ENCODE measurements around the gene PAWR.

PAWR gene

DNA sequence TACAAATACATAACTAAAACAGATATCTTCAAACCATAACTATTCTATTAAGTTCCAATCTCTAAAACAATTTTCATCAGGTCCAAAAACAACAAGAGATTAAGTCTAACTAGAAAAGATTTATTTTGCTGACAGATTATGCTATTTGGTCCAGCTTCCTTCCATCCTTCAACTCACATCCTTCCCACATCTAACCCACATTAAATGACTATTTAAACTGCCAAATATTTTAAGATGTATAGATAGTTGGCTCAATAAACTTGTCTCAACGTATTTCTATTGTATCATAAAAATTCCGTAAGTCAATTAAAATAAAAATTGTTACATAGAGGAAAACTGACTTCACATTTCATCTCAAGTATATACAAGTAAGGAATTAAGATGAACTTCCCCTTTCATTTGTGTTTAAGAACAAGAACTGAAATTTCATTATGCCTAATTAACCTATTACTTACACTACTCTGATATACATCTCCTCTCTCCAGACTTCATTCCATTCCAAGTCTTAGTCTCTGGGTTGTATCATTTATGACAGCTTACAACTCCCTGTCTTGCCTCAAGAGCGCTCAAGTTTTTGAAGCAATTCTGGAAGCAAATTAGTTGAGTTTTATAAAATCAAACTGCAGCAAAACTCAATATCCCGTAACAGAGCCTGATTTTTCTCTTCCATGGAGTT, 25.4 kb downstream of the PAWR start:
- TF ChIP-seq CTCF (IDR thresholded peaks at IDR 0.05; ENCODE audit: extremely low read depth, insufficient read depth, missing control alignments), result no peak
- no peak for DNase-seq (ENCODE audit: low spot score)
- in situ Hi-C loops (cut with MboI; ENCODE audit: low pct_unique_long_range_greater_than_20kb, low sequenced_read_pairs, unreplicated experiment), result no loop called here

GRCh38 chr12:79664518-79664917, 26.2 kb downstream of the PAWR start:
- in situ Hi-C loops (cut with MboI; ENCODE audit: low pct_unique_long_range_greater_than_20kb, low sequenced_read_pairs, unreplicated experiment), result no loop called here
- no peak for TF ChIP-seq CTCF (IDR thresholded peaks at IDR 0.05; ENCODE audit: extremely low read depth, insufficient read depth, missing control alignments)
- DNase-seq (ENCODE audit: low spot score), result no peak

GRCh38 chr12:79662046-79662811, 28.5 kb downstream of the PAWR start:
- in situ Hi-C loops (cut with MboI; ENCODE audit: low pct_unique_long_range_greater_than_20kb, low sequenced_read_pairs, unreplicated experiment), result no loop called here

GRCh38 chr12:79661629-79662028, 29.1 kb downstream of the PAWR start:
- DNase-seq (ENCODE audit: low spot score), result no peak
- TF ChIP-seq CTCF (IDR thresholded peaks at IDR 0.05; ENCODE audit: extremely low read depth, insufficient read depth, missing control alignments), result no peak
- in situ Hi-C loops (cut with MboI; ENCODE audit: low pct_unique_long_range_greater_than_20kb, low sequenced_read_pairs, unreplicated experiment), result no loop called here

More at GRCh38 chr12:79662046-79662811, 28.5 kb downstream of the PAWR start:
- TF ChIP-seq CTCF (IDR thresholded peaks at IDR 0.05; ENCODE audit: extremely low read depth, insufficient read depth, missing control alignments), result no peak
- no peak for DNase-seq (ENCODE audit: low spot score)

DNA sequence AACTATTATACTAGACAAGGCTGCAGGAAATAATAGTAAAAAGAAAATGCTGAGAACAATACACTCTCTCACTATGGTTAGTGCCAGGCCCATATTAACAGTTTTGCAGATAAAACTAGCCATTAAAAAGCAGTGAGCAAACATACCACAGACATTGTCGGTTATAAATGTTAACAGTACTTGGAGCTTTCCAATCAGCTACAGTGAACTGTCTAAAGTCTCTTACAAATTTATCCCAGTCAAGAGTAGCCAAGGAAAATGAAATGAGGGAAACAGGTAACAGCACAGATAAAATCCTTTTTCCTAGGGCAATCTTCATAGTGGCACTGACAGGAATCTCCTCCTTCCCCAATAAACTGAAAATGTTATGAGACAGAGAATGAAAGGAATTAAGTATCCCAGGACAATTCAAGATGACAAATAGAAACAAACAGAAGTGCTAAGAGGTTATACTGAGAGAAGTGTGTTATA, 30.8 kb downstream of the PAWR start:
- in situ Hi-C loops (cut with MboI; ENCODE audit: low pct_unique_long_range_greater_than_20kb, low sequenced_read_pairs, unreplicated experiment), result no loop called here
- no peak for DNase-seq (ENCODE audit: low spot score)
- TF ChIP-seq CTCF (IDR thresholded peaks at IDR 0.05; ENCODE audit: extremely low read depth, insufficient read depth, missing control alignments), result no peak

DNA sequence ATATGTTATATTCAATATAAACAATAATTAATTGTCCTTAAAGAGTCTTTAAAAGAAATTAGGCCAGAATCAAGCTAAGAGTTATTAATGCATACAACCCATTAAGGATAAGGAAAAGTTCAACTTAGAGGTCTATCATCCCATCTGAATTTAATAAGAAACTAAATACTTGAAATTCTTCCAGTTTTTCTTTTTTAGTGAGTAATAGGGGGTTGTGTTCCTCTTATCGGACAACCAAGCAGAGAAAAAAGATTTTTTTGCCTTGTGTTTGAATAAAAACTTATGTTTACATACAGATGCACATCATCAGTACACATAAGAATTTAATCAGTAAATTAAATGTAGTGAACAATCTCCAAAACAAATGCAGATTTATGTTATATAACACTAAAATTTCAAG, 32.5 kb downstream of the PAWR start:
- DNase-seq (ENCODE audit: low spot score), result no peak
- in situ Hi-C loops (cut with MboI; ENCODE audit: low pct_unique_long_range_greater_than_20kb, low sequenced_read_pairs, unreplicated experiment), result no loop called here
- no peak for TF ChIP-seq CTCF (IDR thresholded peaks at IDR 0.05; ENCODE audit: extremely low read depth, insufficient read depth, missing control alignments)
